ENCODE data around the gene GIPC2. TPM values are rescaled to one million over a fixed set of nuclear protein-coding genes. Genes with fewer than 3 reads are reported as not detected.
A peak's percentile ranks its signal among the peaks of the same experiment; 100 is the strongest.

The GIPC2 gene
- total and polyA plus RNA-seq, 2 experiments from 2014 or later, result 0.30 TPM; not detected in 1

DNA sequence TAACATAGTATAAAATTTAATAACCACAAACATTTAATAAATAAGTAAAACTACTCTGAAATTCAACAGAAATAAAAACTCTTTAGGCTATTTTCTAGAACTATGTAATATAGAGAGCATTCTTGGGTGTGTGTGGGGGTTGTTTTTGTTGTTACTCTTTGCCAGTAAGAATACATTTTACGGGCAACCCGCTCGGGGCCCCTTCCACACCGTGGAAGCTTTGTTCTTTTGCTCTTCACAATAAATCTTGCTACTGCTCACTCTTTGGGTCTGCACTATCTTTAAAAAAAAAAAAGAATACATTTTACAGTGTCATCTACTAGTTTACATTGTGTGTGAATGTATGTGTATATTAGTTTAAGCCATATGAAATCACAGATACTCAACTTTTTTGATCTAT lies 16.0 kb upstream of the GIPC2 start:
- no peak for DNase-seq (ENCODE audit: low read depth in 1 of 2, low spot score in 1 of 2)
- no peaks in the 10 kb centered on the region for H3K27me3 ChIP-seq
- H3K9me3 ChIP-seq (ENCODE audit: low read depth), result no peaks in the 10 kb centered on the region
- H3K4me3 ChIP-seq, result no peak overlapping the region
- H3K27ac ChIP-seq, result no peak overlapping the region
- no peaks in the 10 kb centered on the region for H3K4me1 ChIP-seq (ENCODE audit: low read depth)
- TF ChIP-seq, protein P1, sequence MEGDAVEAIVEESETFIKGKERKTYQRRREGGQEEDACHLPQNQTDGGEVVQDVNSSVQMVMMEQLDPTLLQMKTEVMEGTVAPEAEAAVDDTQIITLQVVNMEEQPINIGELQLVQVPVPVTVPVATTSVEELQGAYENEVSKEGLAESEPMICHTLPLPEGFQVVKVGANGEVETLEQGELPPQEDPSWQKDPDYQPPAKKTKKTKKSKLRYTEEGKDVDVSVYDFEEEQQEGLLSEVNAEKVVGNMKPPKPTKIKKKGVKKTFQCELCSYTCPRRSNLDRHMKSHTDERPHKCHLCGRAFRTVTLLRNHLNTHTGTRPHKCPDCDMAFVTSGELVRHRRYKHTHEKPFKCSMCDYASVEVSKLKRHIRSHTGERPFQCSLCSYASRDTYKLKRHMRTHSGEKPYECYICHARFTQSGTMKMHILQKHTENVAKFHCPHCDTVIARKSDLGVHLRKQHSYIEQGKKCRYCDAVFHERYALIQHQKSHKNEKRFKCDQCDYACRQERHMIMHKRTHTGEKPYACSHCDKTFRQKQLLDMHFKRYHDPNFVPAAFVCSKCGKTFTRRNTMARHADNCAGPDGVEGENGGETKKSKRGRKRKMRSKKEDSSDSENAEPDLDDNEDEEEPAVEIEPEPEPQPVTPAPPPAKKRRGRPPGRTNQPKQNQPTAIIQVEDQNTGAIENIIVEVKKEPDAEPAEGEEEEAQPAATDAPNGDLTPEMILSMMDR (IDR thresholded peaks at IDR 0.05; ENCODE audit: low read depth, low read length), result no peak
- no peaks in the 10 kb centered on the region for H3K36me3 ChIP-seq

DNA sequence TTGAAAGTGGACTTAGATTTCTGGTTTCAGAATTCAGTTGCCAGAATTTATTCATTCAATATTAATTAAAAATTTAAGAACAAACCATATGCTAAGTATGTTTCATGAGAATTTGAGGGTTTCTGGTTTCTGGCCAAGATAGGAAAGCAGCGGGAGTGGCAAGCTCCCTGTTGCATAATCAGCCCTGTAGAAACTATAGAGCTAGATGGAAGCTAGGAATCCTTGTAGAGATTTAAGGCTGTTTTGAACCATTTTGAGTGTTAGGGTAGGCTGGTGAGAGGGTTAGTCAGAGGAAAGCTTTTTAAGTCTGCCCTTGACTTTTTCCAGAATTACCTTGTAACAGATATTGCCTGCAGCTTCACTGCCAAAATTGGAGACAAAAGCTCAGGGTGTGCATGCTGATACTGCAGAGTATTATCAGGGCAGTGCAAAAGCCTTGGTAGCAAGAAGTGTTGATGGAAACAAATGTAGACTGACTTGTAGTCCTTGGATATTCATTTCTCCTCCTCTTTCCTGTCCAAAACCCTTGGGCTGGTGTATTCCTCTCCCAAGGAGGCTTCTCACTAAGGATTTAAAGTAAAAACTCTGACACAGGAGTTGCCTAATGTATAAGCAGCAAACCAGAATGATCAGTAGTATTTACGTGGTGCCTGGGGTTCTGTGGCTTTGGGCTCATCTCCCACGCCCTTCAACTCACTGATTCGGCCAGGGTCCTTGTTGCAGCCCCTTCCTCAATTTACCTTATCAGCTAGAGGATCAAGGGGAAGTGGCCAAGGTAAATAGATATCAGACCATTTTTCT lies 12.6 kb upstream of the GIPC2 start:
- TF ChIP-seq, protein P1 (IDR thresholded peaks at IDR 0.05; ENCODE audit: low read depth, low read length), result no peak
- Histone ChIP-seq H3K4me1 (ENCODE audit: low read depth) (no peaks in the 10 kb centered on the region), H3K4me3 (no peak overlapping the region)

DNA sequence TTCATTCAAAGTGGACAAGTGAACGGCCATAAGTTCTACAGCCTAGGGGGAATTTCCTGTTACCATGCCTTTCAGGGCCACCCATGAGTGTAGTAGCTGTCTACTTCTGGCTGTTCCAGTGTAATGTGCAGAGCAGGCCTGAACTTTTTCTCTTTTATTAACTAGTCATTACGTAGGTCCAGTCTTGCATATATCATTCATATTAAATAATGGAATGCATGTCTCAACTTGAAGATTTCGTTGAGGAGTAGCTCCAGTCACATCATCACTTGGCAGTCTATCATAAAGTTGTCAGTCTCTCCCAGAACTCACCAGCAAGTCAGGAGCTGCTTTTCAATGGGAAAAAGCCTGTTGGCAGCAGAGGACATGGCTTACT lies 12.0 kb upstream of the GIPC2 start:
- DNase-seq (ENCODE audit: low read depth in 1 of 2, low spot score in 1 of 2), result no peak
- no peaks in the 10 kb centered on the region for H3K4me1 ChIP-seq (ENCODE audit: low read depth)
- no peak overlapping the region for H3K4me3 ChIP-seq
- H3K27me3 ChIP-seq, result no peaks in the 10 kb centered on the region
- no peaks in the 10 kb centered on the region for H3K9me3 ChIP-seq (ENCODE audit: low read depth)
- H3K36me3 ChIP-seq, result no peaks in the 10 kb centered on the region
- no peak overlapping the region for H3K27ac ChIP-seq
- TF ChIP-seq, protein P1 (IDR thresholded peaks at IDR 0.05; ENCODE audit: low read depth, low read length), result no peak

More for the DNA sequence above, 12.6 kb upstream of the GIPC2 start:
- Histone ChIP-seq H3K36me3 (no peaks in the 10 kb centered on the region), H3K9me3 (ENCODE audit: low read depth) (no peaks in the 10 kb centered on the region), H3K27ac (no peak overlapping the region), H3K27me3 (no peaks in the 10 kb centered on the region)
- peak in 1 of 2 donors; percentile 61 for DNase-seq (ENCODE audit: low read depth in 1 of 2, low spot score in 1 of 2)

DNA sequence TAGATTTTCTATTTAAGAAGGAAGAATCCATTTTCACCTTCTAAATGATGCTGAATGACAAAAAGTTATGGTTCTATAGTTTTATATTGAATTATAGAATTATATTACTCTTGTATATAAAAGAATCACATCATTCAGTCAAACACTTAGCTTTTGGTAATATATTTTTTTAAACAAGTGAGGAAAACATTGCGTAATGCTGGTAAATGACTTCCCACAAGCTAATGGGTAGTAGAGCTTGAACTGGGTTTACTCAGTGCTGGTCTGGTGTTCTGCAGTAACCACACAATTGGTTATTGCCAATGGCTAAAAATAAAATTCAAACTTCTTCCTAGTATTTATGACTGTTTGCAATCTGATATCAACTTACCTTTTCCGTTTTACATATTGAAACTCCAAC lies 10.6 kb upstream of the GIPC2 start:
- DNase-seq (ENCODE audit: low read depth in 1 of 2, low spot score in 1 of 2), result no peak

DNA sequence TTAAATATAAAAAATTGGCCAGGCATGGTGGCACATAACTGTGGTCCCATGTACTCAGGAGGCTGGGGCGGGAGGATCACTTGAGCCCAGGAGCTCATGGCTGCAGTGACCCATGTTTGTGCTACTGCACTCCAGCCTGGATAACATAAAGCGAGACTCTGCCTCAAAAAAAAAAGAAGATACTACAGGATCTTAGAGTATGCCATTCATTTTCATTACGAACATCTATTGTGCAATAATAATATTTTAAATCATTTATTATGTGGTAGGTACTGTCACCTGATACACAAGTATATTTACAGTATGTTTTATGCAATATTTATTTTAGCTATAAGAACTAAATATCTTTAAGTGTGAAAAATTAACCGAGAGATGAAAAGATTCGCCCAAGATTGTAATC lies 9.3 kb upstream of the GIPC2 start:
- no peak for DNase-seq (ENCODE audit: low read depth in 1 of 2, low spot score in 1 of 2)
- no peaks in the 10 kb centered on the region for H3K4me1 ChIP-seq (ENCODE audit: low read depth)
- H3K9me3 ChIP-seq (ENCODE audit: low read depth), result no peaks in the 10 kb centered on the region
- H3K36me3 ChIP-seq, result no peaks in the 10 kb centered on the region
- H3K4me3 ChIP-seq, result no peak overlapping the region
- TF ChIP-seq, protein P1 (IDR thresholded peaks at IDR 0.05; ENCODE audit: low read depth, low read length), result no peak
- H3K27me3 ChIP-seq, result peaks cover 5% of the 10 kb centered on the region
- H3K27ac ChIP-seq, result no peak overlapping the region

More for the DNA sequence above, 10.6 kb upstream of the GIPC2 start:
- H3K4me3 ChIP-seq, result no peak overlapping the region
- no peaks in the 10 kb centered on the region for H3K36me3 ChIP-seq
- H3K27me3 ChIP-seq, result peaks cover 5% of the 10 kb centered on the region
- H3K9me3 ChIP-seq (ENCODE audit: low read depth), result no peaks in the 10 kb centered on the region
- H3K4me1 ChIP-seq (ENCODE audit: low read depth), result no peaks in the 10 kb centered on the region
- TF ChIP-seq, protein P1 (IDR thresholded peaks at IDR 0.05; ENCODE audit: low read depth, low read length), result no peak
- H3K27ac ChIP-seq, result no peak overlapping the region
